Lung microvascular endothelial cell (primary cell): Measurements from ENCODE around the gene OIP5. TPM values are rescaled to one million over a fixed set of nuclear protein-coding genes. Genes with fewer than 3 reads are reported as not detected.
"Not testable (repeated sequence)": the region's sequence is repeated elsewhere in the genome, so short reads cannot be mapped to it uniquely, and the experiment has no call there.

Source experiments
- DNase-seq, 2 donors: peaks; one replicate each; pipeline versions ENCODE4 v3.0.0 to v3.0.0-alpha.2; 2010; ENCODE audit warnings: low read depth in 2 of 2
- total RNA-seq: library from RNA; depleted of rRNA; stranded (reverse); fragments of >200 nt; gene quantifications from 2 replicates; pipeline ENCODE4 v1.2.1, GENCODE V29; 2014

OIP5 gene
- total RNA-seq, 1 donor from 2014 or later, result 1.2 TPM

- not testable (repeated sequence) for DNase-seq
Observed at GRCh38 chr15:41260924-41261323, 71.5 kb downstream of the OIP5 start.

DNA sequence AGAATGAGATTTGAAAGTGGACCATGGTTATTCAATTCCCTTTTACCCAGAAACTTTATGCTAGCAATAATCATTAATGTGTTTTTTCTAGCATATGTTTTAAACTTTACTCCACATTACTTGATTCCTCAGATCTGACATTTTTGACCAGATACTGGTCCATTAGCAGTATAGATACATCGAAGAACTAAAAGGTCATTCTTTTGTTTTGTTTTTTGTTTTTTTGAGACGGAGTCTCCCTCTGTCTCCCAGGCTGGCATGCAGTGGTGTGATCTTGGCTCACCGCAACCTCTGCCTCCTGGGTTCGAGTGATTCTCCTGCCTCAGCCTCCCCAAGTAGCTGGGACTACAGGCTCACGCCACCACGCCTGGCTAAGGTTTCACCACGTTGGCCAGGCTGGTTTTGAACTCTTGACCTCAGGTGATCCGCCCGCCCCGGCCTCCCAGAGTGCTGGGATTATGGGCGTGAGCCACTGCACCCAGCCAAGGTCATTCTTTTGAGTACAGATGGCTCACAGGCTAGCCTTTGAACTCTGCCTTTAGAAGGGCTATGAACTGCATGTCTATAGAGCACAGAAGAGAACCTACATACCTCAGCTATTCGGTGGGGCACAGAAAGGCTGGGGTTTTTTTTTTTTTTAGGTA lies 72.7 kb downstream of the OIP5 start:
- DNase-seq, result no peak

Other genes with a start within 250 kb of the OIP5 start
- gene INO80, start 216.3 kb downstream of the OIP5 start, total RNA-seq, result 14.2 and 21.4 TPM in 2 replicates
- gene EXD1, start 101.8 kb downstream of the OIP5 start, total RNA-seq, result not detected in 2 replicates
- 56.0 and 71.9 TPM in 2 replicates for gene CHP1, start 101.3 kb downstream of the OIP5 start, total RNA-seq
- 12.5 and 28.8 TPM in 2 replicates for gene NUSAP1, start 290 bp upstream of the OIP5 start, total RNA-seq
- gene NDUFAF1, start 69.9 kb upstream of the OIP5 start, total RNA-seq, result 13.3 and 17.2 TPM in 2 replicates
- gene RTF1, start 84.5 kb upstream of the OIP5 start, total RNA-seq, result 11.3 and 12.5 TPM in 2 replicates
- gene ITPKA, start 161.3 kb upstream of the OIP5 start, total RNA-seq, result 0.20 and 0.65 TPM in 2 replicates
- under 0.01 TPM in 1 of 2 replicates, not detected in the other for gene LTK, start 181.2 kb upstream of the OIP5 start, total RNA-seq
- gene RPAP1, start 211.7 kb upstream of the OIP5 start, total RNA-seq, result 7.2 and 8.5 TPM in 2 replicates
- 1.6 and 2.8 TPM in 2 replicates for gene TYRO3, start 226.6 kb upstream of the OIP5 start, total RNA-seq